GM19035 (cell line): Measurements from ENCODE around the gene SLC4A1.

Experiments used
- ATAC-seq: cut with Tn5 transposase; IDR thresholded peaks from one replicate; pipeline ENCODE4 v1.9.1; 2021; ENCODE audit not compliant: unreplicated experiment

SLC4A1 gene

DNA sequence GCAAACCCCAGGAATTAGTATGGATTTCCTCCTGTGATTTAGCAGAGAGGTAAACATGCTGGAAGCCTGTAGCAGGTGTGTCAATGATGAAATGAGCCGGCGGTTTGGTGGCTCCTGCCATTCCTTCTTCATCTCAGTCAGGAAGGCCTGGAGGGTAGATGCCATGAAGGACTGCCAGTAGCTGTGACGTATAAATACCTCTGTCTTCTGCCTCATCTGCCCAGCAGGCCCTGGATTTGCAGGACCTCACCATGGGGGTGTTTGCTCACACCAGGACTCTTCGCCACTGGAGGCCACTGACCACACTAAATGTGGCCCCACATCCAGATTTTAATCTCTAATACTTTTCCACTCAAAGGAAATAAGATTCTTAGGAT lies 16.1 kb upstream of the SLC4A1 start:
- no peak for ATAC-seq

DNA sequence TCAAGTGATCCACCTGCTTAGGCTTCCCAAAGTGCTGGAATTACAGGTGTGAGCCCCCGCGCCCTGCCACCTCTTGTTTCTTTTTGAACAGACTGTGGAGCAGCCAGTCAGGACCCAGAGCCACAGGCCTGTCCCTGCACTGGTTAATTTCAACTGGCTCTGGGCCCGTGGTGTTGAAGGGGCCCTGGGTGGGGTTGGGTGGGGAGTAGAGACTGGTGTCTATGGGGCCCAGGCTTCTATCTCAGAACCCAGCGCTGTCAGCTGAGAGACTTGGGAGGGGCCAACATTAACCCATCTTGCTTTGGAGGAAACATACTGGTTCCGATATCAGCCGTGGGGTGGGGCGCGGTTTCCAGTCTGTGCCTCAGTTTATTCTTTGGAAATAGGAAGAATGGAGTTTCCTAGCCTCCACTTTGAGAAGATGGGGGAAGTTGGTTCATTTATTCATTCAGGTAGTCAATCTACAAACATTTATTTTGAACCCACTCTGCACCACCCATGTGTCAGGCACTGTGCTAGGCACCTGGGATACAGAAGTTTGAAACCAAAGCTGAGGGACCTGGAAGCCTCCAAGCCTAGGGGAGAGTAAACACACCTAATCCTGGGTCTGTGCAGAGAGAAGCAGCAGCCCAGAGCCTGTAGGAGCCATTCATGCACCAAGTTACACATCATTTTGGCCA lies 15.5 kb upstream of the SLC4A1 start:
- ATAC-seq: no peak

DNA sequence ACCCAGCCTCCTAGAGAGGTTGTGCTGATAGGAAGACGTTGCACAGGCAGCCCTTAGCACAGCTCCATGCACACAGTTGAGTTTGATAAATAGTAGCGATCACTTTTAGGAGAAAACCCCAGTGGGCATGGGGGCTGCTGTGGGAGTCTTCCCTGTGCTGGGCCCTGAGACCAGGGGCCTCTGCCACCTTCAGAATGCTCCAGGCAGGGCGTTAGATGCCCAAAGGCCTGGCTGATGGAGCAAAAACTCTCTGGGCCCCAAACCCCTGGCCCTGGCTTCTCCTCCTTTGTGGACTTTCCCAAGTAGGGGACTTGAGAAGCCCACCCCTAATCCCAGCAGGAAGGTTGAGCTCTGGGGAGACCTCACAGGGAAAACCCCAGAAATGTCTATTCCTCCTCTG lies 14.3 kb upstream of the SLC4A1 start:
- no peak for ATAC-seq

DNA sequence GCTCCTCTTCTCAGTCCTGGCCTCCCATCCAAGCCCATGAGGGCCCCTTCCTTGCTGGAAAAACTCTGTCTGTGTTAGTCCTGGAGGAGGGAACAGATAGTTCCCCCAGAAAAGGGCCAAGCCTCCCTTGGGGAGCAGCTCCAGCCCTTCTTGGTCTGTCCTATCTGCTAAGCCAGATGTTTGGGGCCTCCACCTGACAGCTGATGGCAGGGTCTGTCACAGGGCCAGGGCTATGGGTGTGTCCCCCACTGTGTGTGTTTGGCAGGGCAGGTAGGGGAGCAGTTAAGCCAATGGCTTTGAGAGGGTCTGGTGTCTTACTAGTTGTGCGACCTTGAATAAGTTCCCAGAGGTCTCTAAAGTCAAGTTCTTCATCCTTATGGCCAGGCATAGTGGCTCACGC lies 13.6 kb upstream of the SLC4A1 start:
- no peak for ATAC-seq

DNA sequence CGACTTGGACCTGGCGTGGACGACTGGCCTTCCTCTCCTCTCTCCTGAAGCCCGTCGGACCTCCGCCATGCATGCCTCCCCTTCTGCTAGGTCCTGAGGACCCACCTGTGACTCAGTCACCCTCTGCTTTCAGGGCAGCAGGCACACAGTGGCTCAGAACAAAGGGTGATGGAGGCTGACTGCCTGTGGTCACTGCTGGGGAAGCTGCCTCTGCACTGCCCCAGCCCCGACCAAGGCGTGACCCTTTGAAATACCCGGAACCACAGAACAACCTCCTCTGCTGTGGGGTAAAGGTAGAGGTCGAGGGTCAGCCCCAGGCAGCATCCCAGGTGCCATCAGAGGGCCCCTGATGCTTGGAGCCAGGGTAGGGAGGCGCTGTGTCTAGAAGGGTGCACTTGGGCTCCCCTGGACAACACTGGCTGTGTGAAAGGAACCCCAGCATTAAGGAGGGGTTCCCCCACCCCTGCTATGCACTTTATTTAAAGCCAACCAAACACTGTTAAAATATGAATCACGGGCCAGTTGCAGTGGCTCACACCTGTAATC lies 12.5 kb upstream of the SLC4A1 start:
- no peak for ATAC-seq

DNA sequence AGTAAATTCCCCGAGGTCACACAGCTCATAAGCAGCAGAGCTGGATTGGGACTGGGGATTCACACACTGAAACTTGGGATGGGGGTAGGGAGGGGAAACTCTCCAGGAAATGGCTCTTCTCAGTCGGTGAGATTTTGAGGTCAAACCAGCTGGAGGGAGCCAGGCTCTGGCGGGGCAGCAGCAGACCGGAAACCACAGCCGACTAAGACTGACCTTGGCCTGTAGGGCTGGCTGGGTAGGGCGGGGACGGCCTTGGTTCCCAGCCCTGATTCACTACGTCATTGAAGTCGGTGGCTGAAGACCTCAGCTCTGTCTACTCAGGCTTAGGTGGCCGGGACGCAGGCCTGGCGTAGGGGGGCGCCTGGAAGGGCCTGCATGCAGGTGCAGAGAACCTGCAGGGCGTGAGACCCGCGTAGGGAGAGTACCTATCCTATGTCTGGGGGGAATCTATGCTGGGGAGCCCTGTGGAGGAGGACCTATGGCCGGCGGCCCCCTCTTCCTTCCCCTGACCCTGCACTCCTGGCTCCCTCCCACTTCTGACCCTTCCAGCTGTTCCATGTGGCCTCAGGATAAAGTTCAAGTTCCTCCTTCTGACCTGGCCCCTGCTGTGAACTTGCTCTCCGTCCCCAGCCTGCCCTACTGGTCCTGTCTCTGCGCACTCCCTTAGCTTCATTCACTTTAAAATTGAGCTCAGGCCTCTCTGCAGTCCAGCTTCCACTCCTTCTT lies 11.9 kb upstream of the SLC4A1 start:
- peak; percentile 78 for ATAC-seq

DNA sequence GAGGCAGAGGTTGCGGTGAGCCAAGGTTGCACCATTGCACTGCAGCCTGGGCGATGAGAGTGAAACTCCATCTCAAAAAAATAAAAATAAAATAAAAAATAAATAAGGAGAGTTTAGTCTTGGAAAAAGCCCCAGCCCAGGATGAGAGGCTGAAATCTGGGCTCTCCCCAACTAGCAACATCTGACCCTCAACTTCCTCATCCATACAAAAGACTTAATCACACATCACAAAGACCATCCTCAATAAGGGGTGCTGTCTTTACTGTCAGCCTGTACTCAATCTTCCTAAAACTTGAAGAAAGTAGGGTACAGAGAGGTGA lies 11.4 kb upstream of the SLC4A1 start:
- ATAC-seq: no peak

DNA sequence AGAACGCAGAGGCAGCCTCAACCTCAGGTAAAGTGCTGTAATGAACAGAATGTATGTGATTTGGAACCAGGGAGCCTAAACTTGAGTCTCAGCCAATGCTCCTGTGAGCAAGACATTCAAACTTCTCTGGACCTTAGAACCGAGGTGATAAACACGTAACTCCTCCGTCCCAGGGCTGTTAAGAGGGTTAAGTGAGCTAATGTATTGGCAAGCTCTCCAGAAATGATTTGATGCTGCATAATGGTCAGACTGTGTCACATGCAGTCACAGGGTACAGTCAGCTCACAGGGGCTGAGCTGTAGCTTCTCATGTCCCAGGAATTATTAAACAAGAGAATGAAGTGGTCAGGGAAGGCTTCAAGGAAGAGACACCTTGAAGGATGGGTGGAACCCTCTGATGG lies 10.0 kb upstream of the SLC4A1 start:
- no peak for ATAC-seq

DNA sequence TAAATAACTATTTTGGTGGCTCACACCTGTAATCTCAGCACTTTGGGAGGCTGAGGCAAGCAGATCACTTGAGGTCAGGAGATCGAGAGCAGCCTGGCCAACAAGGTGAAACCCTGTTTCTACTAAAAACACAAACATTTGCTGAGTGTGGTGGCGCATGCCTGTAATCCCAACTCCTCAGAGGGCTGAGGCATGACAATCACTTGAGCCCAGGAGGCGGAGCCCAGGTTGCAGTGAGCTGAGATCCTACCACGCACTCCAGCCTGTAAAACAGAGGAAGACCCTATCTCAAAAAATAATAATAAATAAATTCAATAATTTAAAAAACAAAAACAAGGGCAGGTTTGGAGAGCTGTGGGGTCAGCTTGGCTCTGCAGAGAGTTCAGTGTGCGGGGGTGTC lies 5.7 kb upstream of the SLC4A1 start:
- ATAC-seq: no peak

DNA sequence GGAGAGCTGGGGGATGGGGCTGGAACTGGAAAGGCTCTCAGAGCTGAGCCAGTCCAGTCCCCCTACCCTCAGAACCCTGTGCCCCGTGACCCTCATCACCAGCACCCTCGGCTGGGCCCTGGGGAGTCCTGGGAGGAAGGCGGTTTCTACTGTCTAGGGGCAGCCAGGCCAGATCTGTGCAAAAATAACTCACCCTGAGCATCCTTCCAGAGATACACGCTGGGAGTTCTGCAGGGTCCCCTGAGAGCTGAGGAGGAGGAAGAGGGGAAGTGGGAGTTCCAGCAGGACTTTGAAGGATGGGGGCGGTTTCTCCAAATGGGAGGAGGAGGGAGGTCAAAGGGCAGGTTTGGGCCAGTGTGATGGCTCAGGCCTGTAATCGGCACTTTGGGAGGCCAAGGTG lies 5.0 kb upstream of the SLC4A1 start:
- no peak for ATAC-seq

DNA sequence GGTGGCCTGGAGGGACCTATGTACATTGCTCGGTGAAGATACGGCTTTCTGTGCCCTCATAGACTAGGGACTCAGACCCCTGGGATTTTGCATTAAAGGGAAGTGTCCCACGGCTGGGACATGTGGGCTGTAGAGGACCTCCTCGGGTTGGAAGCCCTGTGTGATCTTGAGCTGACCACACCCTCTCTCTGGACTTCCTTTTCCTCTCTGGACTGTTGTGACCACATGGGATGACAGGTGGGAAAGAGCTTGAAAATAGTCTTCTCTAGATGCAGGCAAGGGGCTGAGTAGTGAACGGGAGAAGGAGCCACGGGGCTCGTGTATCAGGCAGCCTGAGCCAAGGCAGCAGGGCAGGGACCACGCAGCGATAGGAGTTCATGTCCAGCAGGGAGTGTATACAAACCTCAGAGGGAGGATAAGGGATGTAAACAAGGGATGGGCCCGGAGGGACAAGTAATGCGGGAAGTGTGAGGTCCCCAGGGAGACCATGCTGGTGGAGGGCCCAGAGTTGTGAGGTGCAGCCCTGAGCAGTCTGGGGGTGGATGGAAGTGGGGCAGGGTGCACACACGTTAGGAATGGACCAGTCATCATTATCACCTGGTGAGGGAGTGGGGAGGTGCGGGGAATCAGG lies 4.5 kb upstream of the SLC4A1 start:
- no peak for ATAC-seq

DNA sequence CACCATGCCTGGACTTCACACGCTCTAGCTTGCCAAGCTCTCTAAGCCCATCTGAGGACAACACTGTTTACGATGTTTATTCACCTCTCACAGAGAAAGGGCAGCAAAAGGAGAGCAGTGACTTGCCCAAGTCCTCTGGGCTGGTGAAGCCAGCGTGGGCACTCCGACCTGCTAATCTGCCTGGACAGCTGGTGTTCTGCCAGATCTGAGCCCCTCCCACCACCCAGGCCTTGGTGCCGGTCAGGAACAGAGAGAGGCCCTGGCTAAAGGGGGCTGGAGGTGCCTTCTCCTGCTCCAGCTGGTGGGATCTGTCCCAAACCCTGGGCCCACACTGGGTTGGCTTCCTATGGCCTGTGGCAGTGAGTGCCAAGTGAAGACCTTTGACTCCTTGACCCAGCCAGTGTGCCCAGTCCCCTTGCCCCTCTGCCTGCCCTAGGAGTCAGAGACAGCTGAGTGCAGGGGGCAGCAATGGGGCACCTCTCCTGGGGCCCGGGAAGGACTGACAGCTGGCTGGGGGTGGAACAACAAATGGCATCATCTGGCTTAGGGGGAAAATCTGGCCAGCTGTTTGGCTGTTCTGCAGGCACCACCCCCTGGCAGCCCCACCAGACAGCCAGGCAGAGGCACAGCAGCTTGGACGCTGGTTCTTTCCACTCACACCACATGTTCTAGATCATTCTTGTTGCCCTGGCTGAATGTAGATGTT lies 1.8 kb upstream of the SLC4A1 start:
- ATAC-seq: no peak

DNA sequence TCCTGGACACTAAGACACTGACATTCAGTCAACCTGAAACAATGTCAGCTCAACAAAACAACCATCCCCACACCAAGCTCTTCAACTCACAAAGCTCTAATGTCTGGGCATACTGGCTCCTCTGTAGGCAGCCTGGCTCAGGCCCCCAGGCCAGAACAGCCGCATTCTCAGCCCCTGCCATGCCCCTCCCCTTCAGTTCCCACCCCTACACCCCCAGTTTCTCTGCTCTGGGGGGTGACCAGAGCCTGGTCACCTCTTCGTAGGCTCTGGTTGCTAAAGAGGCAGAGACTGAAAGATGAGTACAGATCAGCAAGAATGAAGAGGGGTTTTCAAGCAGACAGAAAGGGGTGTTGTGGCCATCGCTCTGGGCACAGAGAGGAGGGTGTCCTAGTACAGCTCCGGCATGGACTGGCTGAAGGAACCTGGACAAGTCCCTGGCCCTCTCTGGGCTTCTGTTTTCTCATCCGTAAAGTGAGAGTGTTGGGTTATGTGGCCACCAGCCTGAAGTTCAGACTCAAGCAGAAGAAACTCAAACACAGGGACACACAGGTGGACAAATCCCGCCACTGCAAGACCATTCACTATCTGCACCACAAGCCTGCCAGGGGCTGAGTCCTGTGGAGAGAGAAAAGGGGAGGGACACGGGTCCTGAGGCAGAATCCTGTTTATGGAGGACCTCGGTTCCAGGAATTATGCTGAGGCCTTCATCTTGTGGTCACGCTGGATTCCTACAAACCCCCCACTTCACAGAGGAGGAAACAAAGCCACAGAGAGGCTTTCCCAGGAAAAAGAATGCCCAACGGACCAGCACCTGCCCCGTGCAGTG lies 987 bp upstream of the SLC4A1 start:
- no peak for ATAC-seq

DNA sequence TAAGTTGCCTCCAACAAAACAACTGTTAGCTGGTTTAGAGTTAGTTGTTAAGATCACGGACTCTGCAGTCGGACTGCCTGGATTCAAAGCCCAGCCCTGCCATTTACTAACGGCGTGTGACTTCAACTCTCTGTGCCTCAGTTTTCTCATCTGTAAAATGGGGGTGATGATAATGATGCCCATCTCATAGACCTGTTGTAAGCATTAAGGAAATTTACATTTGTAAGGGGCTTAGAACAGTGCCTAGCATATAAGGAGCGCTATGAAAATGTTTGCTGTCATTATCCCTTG lies 825 bp downstream of the SLC4A1 start:
- no peak for ATAC-seq

DNA sequence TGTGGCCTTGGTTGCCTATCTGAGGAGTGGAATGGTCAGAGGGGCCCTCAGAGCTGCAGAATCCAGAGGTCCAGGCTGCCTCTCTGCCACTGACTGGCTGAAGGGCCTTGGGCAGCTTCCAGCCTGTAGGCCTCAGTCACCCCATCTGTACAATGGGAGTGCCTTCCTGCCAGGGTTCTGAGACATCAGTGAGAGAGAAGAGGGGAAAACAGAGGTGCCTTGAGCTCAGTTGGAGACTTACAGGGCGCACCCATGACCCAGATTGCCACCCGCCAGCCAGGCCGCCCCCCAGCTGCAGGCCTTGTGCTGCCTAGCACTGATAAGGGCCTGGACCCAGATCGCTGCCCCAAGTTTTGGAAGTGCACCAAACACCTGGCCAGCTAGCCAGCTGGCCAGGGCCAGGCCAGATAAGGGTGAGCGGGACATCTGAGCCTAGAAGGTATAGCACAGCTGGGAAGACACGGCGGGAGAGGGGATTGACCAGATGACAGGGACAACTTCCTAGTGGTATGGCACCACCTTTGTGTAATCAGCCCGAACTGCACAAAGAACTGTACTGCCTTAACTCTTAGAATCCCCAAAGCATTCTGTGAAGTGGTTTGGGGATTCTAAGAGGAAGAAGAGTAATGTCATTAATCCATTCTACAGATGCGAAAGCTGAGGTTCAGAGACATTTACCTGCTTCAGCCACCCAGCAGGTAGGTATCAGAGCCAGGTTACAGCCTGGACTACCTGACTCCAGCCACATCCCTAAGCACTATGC lies 1.4 kb downstream of the SLC4A1 start:
- ATAC-seq: no peak

DNA sequence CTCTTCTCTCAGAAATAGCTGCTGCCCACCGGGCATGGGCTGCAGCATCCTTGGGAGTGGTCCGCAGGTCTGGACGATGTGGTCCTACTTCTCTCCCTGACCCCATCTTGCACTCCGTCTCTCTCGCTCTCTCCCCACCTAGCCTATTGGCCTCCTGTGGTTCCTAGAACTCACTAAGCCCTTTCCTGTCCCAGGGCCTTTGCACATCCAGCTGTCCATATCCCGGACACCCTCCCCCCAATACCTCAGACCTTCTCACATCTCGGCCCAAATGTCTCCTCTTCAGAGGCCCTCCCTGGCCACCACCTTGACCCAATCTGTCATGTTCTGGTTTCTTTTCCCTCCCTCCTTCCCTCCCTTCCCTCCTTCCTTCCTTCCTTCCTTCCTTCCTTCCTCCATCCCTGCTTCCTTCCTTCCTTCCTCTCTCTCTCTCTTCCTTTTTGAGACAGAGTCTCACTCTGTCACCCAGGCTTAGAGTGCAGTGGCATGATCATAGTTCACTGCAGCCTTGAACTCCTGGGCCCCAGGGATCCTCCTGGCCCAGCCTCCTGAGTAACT lies 4.5 kb downstream of the SLC4A1 start:
- no peak for ATAC-seq

DNA sequence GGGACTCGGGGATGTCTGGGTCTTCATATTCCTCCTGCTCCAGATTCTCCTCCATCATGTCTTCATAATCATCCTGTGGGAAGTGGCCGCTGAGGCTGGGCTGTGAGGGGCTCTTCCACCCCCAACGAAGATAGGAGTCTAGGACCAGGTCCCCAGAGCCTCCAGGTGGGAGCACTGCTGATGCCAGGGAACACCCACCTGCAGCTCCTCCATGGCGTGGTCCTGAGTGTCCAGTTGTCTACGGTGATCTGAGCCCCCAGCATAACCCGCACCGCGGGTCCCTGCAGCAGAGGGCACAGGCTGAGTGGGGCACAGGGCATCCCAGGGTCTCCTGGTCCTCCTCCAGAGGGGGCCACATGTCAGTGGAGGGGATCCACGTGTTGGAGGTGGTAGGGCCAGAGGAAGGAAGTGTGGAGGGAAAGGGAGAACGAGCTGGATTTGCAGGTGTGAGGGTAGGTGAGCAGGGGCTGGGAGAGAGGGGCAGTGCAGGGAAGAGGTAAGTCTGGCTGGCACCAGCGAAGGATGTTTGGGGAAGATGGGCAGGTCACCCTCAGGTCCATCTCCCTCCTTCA lies 5.2 kb downstream of the SLC4A1 start:
- ATAC-seq: no peak

DNA sequence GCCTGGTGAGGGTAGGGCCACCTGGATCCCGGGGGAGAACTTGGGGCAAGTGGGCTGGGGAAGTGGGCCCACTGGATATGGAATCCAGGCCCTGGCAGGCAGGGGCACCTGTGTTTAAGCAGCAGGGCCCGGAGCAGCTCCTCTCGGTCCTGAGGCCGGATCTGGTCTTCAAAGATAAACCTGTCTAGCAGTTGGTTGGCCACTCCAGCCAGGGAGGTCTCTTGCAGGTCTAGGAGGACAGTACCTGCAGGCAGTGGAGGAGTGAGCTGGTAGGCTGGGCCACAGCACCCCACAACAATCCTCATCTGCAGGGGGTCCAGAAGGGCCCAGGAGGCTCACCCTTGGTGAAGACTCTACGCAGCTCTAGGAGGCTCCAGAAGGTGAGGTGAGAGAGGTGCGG lies 7.6 kb downstream of the SLC4A1 start:
- no peak for ATAC-seq

DNA sequence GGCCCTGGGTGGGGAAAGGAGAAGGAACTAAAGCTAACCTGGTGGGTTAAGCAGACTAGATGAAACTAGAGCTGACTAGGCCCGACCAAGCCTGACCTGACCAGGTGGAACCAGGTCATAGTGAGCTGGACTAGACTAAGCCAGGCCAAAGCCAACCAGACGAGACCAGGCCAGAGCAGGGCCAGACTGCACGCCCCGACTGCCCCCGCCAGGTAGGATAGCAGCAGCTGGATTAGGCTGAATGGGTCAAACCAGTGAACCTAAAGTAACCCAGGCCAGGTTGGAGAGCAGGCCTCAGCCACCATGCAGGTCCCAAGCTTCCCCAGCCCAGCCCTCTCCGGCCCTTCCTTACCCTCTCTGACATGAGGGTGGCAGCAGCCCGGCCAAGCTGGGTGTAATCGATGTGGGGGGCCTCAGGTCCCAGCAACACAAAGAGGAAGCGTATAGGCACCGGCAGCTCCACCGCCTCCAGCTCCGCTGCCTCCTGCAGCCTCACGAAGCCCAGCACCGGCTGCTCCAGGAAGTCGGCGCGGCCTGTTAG lies 9.1 kb downstream of the SLC4A1 start:
- ATAC-seq: no peak
